Measurements from ENCODE around the gene MRPL17.
A peak's percentile ranks its signal among the peaks of the same experiment; 100 is the strongest.

Gene MRPL17

DNA sequence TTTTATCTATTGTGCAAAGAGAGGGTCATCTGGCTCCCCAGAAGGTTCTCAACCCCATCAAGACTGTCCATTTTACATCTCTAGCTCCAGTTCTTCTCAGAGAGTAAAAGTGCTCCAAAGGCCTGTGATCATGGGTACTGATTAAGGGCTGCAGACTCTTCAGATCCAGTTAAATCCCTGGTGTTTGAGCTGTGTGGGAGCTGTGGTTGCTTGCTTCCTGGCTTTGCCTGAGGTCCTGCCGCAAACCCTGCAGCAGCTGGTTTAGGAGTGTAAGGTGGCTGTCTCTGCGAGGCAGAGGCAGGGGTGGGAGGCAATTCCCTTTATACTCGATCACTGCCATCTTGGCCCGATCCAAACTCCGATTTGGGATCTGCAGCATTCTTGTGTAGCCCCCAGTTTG is 1.2 kb downstream of the MRPL17 start:
- DNase-seq = no peak

DNA sequence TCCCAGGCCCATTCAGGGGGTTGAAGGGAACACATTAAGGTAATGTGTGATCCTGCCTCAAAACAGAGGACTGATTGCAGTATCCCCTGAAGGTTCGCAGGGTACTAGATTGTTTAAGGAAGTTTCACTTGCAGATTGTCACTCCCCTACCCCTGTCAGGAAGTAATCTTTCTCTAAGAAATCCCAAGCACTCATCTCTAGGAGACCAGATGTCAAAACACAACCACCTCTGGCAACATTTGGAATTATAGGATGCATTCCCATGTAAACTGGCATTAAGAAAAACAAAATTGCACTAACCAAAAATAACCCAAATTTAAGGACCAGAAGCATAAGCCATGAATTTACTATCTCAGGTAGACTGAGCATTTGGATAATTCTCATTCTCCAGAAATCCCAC is 1.6 kb downstream of the MRPL17 start:
- no peak for DNase-seq

DNA sequence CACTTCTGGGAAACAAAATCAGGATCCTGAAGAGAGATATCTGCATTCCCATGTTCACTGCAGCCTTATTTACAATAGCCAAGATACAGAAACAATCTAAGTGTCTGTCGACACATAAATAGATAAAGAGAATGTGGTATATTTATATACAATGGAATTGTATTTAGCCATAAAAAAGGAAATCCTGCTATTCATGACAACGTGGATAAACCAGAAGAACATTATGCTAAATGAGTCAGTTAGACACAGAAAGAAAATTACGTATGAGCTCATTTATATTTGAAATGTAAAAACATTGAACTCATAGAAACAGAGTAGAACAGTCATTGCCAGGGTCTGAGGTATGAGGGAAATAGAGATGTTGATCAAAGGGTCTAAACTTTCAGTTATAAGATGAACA is 6.1 kb downstream of the MRPL17 start:
- no peak for DNase-seq

DNA sequence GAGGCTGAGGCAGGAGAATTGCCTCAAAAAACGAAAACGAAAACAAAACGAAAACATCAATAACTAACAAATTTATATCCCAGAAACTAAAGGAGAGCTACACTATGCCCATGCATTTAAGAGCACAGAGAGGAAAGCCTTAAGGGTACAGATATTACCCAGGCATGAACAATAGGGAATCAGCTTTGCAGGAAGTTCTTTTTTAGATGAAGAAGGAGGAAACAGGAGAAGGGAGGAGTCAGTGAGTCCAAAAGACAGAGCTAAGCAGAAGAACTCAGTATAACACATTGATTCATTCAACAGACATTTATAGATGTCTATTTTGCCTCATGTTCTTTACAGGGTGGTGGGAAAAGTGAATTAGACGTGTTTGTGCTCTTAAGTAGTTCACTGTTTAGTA is 8.3 kb downstream of the MRPL17 start:
- DNase-seq = no peak

DNA sequence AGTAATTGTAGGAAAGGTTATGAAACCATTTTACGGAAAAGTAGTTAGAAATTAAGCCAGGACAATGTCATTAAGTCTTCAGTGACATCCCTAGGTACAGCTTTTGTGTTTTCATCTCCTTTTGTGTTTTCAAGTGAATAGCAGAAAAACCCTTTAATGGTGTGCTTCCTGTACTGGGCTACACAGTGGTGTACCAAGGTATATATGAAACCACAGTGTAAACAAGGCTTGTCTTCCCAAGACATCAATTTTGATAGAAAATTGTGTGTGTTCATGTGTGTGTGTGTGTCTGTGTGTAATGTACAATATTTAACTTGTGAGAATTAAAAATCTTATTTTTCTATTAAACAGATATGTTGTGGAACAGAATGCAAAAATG is 8.9 kb downstream of the MRPL17 start:
- DNase-seq = no peak

DNA sequence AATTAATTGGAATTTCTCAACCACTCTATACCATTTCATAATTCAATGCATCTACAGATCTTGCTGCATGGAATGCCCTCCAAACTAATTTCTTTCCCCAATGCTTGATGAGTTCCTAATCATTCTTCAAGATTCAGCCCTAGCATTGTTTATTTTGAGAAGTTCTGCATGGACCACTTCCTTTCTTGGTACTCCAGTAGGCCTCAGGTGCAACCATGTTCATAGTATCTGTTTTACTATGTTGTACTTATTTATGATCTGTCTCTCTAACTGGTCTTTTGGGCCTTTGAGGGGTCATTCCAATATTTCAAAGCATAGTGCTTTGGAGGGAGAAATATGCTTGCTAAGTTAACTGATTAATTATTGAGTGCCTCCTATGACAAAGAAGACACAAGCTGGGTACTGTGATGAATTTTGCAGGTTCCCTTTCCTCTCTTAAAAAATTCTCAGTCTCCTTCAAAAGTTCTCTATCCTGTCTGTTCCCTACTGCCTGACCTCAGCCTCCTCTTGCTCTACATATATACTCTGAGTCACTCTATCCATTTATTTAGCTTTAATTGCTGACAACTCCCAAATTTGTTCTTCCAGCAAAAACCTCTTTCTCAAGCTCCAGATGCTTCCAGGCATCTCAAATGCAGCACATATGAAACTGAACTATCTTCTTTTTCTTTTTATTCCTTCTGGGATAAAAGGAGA is 9.5 kb downstream of the MRPL17 start:
- DNase-seq = no peak

DNA sequence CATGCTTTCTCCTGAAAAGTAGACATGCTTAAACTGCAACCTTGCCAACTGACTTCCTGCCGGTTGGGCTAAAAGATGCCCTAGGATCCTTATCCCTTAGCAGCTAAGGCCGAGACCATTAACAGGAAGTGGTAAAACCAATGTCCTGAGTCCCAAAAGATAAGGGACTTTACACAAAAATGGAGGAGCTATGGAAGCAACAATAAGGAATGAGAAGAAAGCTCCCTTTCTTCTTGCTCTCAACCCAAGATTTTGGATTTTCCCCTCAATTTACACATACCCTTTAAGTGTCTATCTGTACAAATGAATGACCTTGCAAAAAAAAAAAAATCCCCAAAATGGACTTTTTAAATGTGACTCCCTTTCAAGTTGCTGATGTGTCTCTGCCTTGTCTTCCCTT is 11.1 kb downstream of the MRPL17 start:
- DNase-seq = no peak

DNA sequence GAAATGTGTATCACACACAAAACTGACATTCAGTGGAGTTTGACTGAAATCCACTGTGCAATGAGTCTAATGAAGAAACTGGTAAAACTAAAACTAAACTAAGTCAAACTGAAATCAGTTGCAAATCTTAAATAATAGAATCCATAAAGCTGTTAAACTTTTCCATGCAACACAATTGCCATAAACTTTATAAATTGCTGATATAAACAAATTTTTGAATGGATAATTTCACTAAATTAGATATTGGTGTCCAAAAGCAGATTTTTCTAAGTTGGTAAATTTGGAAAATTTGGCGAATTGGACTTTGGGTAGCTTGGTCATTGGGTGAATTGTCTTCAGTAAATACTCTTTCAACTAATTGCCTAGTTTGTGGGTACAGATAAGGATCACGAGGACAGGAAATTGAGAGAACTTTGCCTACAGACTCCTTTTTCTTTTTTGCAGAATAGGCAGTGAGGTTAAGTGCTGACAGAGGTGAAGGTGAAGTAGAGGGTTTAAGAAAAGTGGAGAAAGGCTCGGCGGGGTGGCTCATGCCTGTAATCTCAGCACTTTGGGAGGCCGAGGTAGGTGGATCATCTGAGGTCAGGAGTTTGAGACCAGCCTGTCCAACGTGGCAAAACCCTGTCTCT is 12.8 kb downstream of the MRPL17 start:
- DNase-seq = no peak

DNA sequence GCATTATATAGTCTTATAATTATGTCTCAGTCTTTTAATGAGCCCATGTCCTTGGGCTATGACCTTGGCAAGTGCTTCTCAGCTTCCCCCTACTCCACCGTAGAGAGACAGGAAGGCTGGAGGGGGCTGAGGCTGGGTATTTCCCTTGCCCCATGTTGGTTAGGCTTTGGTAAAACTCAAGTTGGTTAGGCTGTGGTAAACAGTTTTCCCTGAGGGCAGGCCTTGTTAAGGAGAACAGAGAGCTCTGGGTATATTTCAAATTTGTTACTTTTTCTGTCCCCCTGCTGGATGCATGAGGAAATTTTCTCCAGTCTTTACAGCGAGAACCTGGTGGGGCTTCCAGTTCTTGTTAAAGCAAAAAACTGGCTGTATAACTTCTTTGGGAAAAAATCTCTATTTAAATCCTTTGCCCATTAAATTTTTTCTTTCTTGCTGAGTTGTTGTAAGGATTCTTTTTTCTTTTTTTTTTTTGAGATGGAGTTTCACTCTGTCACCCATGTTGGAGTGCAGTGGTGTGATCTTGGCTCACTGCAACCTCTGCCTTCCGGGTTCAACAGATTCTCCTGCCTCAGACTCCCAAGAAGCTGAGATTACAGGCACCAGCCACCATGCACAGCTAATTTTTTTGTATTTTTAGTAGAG is 15.3 kb downstream of the MRPL17 start:
- no peak for DNase-seq

DNA sequence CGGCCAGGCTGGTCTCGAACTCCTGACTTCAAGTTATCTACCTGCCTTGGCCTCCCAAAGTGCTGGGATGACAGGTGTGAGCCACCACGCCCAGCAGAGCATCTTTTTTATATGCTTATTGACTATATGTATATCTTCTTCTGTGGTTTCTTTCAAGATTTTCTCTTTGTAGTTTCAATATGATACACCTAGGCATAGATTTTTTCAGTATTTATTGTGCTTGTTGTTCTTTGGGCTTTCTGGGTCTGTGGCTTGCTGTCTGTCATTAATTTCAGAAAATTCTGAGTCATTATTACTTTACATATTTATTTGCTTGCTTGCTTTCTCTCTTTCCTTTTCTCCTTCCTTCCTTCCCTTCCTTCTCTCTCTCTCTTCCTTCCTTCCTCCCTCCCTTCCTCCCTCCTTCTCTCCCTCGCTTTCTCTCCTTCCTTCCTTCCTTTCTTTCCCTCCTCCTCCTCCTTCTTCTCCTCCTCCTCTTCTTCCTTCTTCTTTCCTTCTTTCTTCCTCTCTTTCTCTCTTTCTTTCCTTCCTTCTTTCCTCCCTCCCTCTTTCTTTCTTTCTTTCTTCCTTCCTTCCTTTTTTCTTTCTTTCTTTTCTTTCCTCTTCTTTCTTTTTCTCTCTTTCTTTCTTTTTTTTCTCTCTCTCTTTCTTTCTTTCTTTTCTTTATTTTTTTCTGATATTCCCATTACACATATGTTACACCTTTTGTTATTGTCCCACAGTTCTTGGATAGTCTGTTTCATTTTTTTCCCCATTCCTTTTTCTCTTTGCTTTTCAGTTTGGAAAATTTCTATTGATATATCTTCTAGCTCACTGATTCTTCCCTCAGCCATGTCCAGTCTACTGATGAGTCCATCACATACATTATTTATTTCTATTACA is 16.6 kb downstream of the MRPL17 start:
- no peak for DNase-seq

DNA sequence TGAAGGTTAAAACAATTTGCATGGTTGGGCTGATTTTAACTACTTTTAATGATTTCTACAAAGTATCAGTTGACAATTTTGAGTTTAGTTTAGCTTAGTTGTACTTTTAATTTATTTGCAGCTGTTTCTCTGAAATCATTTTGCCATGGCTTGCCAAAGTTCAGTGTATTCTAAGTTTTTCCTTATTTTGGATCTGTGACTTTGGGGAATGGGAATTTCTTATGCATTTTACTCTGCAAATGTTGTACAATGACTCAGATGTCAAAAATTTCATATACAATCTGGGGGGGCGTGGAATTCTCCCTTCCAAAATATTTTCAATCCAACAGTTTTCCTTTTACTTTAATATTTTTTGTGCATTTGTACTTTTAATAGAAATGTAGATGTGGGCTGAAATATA is 18.6 kb downstream of the MRPL17 start:
- no peak for DNase-seq

DNA sequence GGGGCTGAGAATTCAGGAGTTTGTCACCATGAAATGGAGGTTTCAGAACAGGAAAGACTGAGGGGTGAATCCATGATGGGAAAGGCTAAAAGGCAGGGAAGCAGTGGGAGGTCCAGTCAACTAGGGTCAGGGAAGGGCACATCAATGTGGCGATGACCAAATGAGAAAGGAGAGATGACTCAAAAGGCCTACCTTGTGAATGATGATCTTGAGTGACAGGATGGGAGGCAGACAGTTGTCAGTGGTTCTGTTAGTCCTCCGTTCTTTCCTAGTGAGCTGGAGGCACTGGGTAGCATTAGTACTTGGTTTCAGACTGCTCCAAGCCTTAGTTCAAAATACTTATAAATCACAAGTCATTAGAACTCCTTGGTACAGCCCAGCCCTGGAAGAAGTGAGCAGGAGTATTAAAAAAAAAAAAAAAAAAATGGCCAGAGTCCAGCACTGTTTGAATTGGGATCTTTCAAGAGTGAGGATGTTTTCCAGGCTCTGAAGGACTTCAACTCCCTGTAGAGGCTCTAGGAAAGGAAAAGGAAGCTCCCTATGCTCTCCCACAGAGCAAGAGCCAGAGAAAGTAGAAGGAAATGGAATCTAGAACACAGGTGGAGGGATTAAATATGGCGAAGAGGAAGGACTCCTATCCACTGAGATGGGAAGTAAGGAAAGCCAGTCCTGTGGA is 19.2 kb downstream of the MRPL17 start:
- DNase-seq = no peak

DNA sequence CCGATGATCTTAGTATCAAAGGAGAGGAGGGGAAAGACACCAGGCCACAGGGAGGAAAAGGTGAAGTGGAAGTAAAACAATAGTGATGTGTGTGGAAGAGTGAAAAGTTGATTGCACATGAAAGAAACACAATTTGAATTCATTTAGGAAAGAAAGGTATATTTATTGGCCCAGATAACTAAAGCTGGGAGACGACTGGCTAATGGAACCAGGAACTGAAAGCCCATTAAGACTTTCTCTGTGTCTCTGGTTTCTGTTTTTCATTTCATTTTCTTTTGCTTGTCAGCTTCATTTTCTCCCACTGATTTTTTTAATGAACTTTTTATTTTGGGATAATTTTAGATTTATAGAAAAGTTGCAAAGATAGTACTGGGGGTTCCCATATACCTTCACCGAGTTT is 22.4 kb downstream of the MRPL17 start:
- DNase-seq = no peak

DNA sequence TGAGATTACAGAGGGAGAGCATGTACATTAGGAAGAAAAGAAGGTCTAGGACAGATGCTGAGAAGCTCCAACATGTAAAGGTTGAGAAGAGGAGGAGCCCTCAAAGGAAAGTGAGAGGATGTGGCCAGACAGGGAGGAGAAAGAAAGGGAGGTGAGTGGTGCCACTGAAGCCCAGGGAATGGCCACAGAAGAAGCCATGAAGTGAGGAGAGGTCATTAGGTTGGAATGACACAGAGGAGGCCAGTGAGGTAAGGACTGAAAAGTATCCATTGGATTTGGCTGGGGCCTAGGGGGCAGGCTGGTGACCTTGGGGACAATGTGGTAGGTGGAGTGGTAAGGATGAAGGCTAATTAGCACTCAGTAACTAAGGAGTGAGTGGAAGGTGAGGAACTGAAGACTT is 24.5 kb downstream of the MRPL17 start:
- no peak for DNase-seq

DNA sequence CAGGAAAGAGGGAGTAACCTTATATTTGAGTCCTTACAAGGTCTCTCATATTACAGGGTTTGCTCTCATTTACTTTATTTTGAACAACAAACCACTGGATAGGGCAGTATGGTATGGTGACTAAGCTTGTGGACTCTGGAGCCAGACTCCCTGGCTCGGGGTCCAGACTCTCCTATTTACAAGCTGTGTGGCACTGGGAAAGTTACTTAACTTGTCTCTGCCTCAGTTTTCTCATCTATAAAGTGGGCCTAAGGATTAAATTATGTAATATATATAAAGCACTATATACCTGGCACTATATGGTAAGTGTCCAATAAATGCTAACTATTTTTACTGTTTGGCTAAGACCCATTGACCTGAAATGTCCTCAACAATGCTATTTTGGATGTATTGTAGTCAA is 25.8 kb downstream of the MRPL17 start:
- DNase-seq = no peak

DNA sequence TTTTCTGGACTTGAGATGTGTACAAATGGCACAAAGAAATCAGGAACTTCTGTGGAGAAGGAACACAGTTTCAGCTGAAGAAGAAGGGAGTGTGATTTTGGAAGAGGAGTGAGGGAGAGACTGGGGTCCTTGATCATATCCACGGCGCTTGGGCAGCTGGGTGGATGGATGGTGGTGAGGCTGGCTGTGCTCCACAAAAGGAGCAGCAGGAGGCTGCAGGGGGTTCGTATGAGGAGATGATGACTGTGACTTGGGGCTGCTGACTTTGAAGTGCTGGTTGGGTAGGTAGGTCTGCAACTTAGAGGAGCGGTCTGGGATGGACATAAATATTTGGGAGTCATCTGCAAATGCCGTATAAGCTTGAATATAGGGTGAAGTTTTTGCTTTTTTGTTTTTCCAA is 26.2 kb downstream of the MRPL17 start:
- DNase-seq = no peak

DNA sequence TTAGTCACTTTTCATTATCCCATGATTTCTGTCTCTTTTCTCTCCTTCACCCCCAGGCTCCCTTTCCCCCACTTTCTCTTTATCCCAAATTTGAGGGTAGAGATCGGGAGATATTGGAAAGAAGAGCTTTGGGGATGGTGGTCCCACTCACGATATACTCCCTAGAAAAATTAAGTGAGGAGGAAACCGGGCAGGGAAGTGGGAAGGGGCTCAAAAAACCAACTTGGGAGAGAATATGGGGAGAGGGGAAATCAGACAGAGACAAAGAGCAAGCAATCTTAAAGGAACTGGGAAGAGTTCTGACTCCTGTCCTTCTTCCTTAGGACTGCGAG is 26.6 kb downstream of the MRPL17 start:
- DNase-seq = no peak

DNA sequence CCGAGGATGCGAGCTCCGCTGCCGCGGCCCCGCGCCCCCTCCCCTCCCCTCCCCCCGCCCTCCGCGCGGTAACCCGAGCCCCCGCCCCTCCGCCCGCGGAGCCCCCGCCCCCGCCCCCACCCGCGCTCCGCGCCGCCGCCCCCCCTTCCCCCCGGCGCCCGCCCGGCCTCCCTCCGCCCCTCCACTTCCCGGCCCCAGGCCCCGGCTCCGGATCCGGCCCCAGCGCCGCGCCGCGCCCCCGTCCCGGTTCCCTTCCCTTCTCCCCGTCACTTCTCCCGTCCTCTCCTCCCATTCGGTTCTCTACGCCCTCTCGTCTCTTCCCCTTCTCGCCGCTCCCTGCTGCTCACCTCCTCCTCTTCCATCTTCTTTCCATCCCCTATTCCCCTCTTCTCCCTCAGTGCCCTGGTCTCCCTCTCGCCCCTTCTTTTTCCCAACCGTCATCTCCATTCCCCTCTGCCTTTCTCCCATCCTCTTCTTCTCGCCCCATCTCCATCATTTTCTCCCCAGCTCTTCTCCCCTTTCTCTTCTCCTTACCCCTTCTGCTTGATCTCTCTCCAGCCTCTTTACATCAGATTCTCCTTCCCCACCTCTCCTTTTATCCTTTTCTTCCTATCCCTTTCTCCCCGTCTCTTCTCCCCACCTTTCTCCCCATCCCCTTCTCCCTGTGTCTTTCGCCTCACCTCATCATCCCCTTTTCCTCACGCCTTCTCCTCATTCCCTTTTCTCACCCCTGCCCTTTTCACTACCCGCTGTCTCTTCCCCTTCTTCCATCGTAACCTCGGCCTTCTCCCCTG is 27.2 kb downstream of the MRPL17 start, which contains the start of gene DCHS1:
Gene DCHS1 (minus strand): TSS at position 20 of the 794 bp plus-strand sequence. CDS start 14,196 bp downstream, outside the sequence.
- DNase-seq = peak; percentile 82

DNA sequence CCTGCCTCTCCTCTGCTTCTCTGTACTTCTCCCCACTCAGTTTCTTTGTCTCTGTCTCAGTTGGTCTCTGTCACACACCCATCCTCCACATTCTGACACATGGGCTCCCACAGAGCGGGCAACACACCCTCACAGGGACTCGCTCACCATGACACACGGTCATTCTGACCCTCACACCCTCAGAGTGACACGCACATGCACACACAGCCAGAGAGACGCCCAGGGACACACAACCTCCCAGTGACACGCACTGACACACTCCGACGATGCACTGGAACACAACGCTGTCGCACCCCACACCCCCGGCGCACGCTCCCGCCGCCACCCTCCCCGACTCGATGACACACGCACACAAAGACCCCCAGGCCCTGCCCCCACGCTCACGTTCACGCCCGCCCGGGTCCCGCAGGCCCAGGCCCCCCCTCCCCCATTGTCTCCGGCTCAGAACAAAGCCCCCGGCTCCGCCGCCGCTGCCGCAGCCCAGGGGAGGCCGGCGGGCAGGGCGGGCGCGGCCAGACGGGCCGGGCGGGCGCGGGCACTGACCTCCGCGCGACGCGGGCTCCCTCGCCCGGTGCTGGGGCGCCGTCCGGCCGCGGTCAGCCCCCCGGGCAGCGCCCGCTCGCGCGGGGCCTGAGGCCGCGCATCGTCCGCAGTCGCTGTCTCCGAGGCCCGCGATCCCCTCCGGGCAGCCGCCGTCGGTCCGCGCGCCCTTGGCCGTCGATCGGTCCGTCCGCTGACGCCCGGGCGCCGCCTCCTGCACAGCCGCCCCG is 27.9 kb downstream of the MRPL17 start:
- peak; percentile 69 for DNase-seq

DNA sequence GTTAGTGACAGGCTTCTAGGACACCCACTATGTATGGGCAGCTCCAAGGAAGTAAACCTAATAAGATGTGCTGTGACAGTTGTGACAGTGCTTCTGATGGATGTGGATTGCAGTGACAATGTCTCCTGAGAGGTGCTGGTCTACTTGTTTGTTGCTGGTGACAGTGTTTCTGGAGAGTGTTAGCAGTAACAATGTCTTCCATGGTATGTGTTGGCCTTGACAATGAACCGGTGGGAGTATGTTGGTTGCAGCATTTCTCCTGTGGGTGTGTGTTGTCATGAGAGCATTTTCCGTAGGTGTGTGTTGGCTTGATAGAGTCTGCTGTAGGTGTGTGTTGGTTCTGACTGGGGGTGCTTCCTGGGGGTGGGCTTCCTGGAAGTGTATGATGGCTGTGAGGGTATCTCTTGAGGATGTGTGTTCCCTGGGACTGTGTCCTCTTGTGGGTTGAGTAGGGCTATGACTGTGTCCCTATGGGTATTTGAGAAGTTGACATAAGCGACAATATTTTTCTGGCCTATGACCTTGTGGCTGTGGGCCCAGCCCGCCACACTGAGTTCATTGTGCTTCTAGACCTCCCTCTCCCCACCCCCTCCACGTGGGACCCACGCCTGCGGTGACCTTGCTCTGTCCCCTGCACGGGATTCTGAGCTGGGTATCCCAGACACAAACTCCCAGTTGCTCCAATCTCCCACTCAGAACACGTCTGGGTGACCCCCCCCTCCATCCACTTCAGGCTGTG is 28.7 kb downstream of the MRPL17 start:
- DNase-seq = no peak

DNA sequence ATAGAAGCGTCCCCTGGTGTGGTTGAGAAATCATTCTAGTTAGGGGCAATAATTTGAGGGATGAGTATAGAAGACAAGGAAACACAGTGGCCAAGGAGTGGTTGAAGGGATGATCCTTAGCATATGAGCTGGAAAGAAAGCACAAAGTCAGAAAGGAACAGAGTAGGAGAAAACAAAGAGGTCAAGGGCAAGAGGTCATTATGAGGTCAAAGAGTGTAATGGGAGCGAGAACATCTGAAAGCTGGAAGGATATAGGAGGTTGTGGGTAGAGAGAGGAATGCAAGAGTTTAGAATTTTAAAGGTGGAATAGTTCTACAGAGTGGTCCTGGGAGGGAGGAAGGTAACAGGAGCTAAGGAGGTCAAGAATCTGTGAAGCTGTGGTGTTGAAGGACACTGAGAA is 29.5 kb downstream of the MRPL17 start:
- no peak for DNase-seq

All from left hindlimb (tissue), 1 donor.